ENCODE results near the gene CCL11.

Gene CCL11

DNA sequence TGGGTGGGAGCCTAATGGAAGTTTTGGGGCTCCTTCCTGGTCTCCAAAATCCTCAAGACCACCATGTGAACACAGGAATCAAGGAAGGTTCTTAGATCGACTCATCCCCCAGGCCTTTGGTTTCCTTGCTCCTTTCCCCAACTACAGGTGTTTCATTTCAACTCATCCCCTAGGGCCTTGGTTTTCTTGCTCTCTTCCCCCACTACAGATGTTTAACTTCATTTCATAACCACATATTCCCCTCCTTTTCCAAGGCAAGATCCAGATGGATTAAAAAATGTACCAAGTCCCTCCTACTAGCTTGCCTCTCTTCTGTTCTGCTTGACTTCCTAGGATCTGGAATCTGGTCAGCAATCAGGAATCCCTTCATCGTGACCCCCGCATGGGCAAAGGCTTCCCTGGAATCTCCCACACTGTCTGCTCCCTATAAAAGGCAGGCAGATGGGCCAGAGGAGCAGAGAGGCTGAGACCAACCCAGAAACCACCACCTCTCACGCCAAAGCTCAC, at the start of gene CCL11:
Gene CCL11, plus strand, starts transcription at position 457 of the 507 bp plus-strand sequence. CDS start 67 bp downstream, outside the sequence.
- H3K27ac Mint-ChIP-seq = no peak within 1 kb of the TSS
- no peaks in the 10 kb centered on the region for H3K36me3 Mint-ChIP-seq (ENCODE audit: low read depth)

DNA sequence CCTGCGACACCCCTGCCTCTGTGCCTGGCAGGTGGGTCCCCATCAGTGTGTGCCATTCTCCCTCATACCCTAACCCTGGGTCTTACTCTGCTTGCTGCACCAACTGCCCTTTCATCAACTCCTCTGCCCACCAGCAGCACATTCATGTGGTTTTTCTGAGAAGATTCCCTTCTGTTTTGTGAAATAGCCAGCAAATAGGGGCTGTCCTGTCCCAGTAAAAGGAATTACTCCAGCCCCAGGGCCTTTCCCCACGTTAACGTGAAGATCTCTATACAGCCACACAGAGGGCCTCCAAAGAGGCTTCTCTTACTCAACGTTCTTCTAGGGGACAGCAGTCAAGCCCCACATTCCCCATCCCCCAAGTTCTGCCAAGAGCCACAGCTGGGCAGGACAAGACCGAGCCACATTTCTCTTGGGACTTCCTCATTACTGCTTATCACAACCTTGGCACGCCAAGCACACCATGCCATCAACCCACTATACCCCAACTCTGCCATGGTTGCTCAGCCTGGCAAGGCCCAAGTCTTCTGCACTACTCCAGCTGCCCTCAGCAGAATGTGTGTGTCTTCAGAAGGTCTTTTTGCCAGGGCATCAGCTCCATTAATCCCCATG, 49.2 kb upstream of the CCL11 start:
- no peak for DNase-seq
- H3K27me3 Mint-ChIP-seq (ENCODE audit: low read depth, poor library complexity) = peaks cover 2% of the 10 kb centered on the region
- peaks cover under 1% of the 10 kb centered on the region for H3K9me3 Mint-ChIP-seq
- H3K4me3 Mint-ChIP-seq = no peak overlapping the region
- H3K27ac Mint-ChIP-seq = peak overlapping the region; percentile 47
- H3K4me1 Mint-ChIP-seq = peaks cover 24% of the 10 kb centered on the region
- H3K36me3 Mint-ChIP-seq (ENCODE audit: low read depth) = no peaks in the 10 kb centered on the region
- TF ChIP-seq, protein P1, sequence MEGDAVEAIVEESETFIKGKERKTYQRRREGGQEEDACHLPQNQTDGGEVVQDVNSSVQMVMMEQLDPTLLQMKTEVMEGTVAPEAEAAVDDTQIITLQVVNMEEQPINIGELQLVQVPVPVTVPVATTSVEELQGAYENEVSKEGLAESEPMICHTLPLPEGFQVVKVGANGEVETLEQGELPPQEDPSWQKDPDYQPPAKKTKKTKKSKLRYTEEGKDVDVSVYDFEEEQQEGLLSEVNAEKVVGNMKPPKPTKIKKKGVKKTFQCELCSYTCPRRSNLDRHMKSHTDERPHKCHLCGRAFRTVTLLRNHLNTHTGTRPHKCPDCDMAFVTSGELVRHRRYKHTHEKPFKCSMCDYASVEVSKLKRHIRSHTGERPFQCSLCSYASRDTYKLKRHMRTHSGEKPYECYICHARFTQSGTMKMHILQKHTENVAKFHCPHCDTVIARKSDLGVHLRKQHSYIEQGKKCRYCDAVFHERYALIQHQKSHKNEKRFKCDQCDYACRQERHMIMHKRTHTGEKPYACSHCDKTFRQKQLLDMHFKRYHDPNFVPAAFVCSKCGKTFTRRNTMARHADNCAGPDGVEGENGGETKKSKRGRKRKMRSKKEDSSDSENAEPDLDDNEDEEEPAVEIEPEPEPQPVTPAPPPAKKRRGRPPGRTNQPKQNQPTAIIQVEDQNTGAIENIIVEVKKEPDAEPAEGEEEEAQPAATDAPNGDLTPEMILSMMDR (IDR thresholded peaks at IDR 0.05) = no peak

More for the DNA sequence above, at the start of gene CCL11:
- Mint-ChIP-seq H3K4me1 (no peaks in the 10 kb centered on the region), H3K9me3 (no peaks in the 10 kb centered on the region), H3K27me3 (ENCODE audit: low read depth, poor library complexity) (peaks cover 20% of the 10 kb centered on the region), H3K4me3 (no peak within 1 kb of the TSS)
- no peak for DNase-seq
- TF ChIP-seq, protein P1 (IDR thresholded peaks at IDR 0.05) = no peak

DNA sequence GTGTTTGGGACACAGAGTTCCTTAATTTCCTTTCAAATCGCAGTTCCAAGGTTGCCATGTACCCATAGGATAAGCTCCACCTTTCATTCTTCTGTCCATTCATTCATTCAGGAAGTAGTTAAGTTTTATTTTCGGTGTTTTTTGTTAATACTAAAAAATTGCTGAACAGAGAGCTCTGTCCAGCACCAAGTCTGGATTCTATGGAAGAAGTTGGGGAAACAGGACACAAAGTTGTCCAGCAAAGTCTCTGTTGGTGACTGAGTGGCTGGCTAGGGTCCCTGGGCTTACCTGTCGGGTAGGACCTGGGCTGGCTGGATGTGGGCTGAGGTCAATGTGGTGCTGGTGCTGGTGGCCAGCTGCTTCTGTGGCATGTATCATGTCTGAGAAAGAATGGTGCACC, 48.1 kb upstream of the CCL11 start:
- Mint-ChIP-seq H3K4me1 (peaks cover 24% of the 10 kb centered on the region), H3K9me3 (no peaks in the 10 kb centered on the region), H3K36me3 (ENCODE audit: low read depth) (no peaks in the 10 kb centered on the region), H3K27ac (no peak overlapping the region), H3K27me3 (ENCODE audit: low read depth, poor library complexity) (peaks cover 2% of the 10 kb centered on the region), H3K4me3 (no peak overlapping the region)
- TF ChIP-seq, protein P1 (IDR thresholded peaks at IDR 0.05) = no peak
- no peak for DNase-seq

DNA sequence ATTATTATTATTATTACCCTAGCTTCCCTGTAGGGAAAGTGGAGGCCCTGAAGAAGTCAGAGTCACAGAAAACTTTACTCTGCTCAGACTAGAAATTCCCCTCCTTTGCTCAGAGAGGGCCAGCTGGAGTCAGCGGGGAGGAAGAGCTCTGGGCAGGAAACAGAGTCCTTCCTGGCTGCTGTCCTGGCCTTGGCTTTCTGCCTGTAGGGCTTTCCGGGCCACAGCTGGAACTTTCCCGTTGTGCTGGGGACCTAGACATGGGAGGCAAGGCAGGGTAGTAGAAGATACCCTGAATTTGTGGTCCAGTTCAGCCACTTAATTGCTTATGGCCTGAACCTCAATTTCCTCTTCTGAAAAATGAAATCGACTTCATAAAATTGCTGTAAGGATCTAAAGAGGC, 44.5 kb upstream of the CCL11 start:
- Mint-ChIP-seq H3K4me1 (no peaks in the 10 kb centered on the region), H3K27me3 (ENCODE audit: low read depth, poor library complexity) (peaks cover 2% of the 10 kb centered on the region), H3K36me3 (ENCODE audit: low read depth) (no peaks in the 10 kb centered on the region)

DNA sequence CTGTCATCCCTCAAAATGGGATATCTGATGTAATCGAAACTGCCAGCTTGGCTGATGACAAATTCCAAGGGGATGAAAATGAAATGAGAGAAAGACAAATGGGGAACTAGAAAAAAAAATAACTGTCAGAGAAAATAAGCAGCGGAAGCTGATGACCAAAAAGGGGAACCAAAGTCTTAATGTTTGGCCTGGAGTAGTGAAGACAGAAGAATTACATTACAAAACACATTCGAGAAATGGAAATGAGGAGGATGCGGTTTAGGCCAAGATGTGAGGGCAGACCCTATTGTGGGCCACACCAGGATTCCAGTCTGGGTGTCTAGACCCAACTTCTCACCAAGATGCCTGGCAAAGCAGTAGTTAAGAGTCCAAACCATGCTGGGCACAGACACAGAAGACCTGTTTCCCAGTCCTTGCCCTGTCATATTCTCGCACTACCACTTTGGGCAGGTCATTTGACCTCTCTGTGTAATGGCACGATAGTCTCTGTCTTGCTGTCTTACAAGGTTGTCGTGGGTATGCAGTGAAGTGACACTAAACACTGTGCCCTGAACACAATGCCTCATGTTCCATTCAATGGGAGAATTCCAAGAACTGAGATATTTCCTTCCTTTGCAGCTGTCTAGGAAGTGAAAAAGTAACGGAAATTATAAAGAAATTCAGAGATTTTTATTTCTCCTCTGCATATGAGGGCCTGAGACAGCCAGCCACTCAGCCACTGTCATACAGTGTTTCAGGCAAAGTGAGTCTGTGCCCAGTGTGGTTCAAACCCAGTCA, 42.8 kb upstream of the CCL11 start:
- TF ChIP-seq, protein P1 (IDR thresholded peaks at IDR 0.05) = no peak
- H3K4me1 Mint-ChIP-seq = no peaks in the 10 kb centered on the region
- no peak overlapping the region for H3K27ac Mint-ChIP-seq
- H3K9me3 Mint-ChIP-seq = no peaks in the 10 kb centered on the region
- H3K4me3 Mint-ChIP-seq = no peak overlapping the region
- H3K27me3 Mint-ChIP-seq (ENCODE audit: low read depth, poor library complexity) = peaks cover 2% of the 10 kb centered on the region
- DNase-seq = no peak
- H3K36me3 Mint-ChIP-seq (ENCODE audit: low read depth) = no peaks in the 10 kb centered on the region

More for the DNA sequence above, 44.5 kb upstream of the CCL11 start:
- no peak for DNase-seq
- TF ChIP-seq, protein P1 (IDR thresholded peaks at IDR 0.05) = no peak
- Mint-ChIP-seq H3K4me3 (no peak overlapping the region), H3K9me3 (no peaks in the 10 kb centered on the region), H3K27ac (no peak overlapping the region)

Measured in nephron progenitor cell (in vitro differentiated cells).